Measurements from ENCODE around the gene SH3BP4. TPM values are rescaled to one million over a fixed set of nuclear protein-coding genes. Genes with fewer than 3 reads are reported as not detected.

The SH3BP4 gene
- total RNA-seq, 1 donor from 2014 or later: 51.9 TPM

- H3K9me3 Mint-ChIP-seq (ENCODE audit: low read depth): no peaks in the 10 kb centered on the region
- DNase-seq (ENCODE audit: low spot score): no peak
Observed at GRCh38 chr2:235044501-235045271, 92.9 kb downstream of the SH3BP4 start.

DNA sequence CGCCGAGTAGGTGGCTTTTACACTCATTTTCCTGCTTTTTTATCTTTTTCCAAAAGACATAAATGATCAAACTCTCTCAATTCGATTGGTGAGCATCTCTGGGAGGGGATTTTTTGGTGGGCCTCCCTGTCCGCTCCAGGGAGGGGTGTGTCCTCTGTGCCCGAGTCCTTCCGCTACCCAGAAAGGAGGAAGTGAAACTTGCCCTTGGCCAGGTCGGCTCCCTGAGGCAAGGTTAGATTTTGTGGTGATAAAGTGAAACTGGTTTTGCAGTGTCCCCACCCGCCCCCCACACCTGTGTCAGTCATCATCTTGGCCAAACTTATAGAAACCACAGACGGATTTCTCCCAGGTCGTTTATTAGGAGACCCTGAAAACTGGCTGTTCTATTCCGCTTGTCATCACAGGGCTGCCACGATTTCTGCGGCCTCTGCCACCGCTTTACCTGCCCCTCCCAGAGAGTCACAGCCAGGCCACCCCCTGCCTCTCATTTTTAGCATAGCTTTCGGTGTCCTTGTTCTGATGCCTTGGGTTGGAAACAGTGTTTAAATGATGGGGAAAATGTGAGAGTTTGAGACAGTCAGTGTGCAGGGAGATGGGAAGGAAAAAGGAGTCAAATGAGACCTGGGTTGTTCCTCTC, 93.6 kb downstream of the SH3BP4 start:
- peaks cover 46% of the 10 kb centered on the region for H3K36me3 Mint-ChIP-seq (ENCODE audit: low read depth)
- H3K27me3 Mint-ChIP-seq (ENCODE audit: low read depth): no peaks in the 10 kb centered on the region
- no peaks in the 10 kb centered on the region for H3K9me3 Mint-ChIP-seq (ENCODE audit: low read depth)
- no peak overlapping the region for H3K27ac Mint-ChIP-seq (ENCODE audit: unreplicated experiment)
- H3K4me3 Mint-ChIP-seq (ENCODE audit: unreplicated experiment): no peak overlapping the region
- no peak for TF ChIP-seq CTCF (IDR thresholded peaks at IDR 0.05)
- DNase-seq (ENCODE audit: low spot score): no peak
- H3K4me1 Mint-ChIP-seq (ENCODE audit: low read depth): peaks cover 13% of the 10 kb centered on the region

More at GRCh38 chr2:235044501-235045271, 92.9 kb downstream of the SH3BP4 start:
- Mint-ChIP-seq H3K27ac (ENCODE audit: unreplicated experiment) (no peak overlapping the region), H3K36me3 (ENCODE audit: low read depth) (peaks cover 46% of the 10 kb centered on the region), H3K27me3 (ENCODE audit: low read depth) (no peaks in the 10 kb centered on the region), H3K4me1 (ENCODE audit: low read depth) (peaks cover 10% of the 10 kb centered on the region), H3K4me3 (ENCODE audit: unreplicated experiment) (no peak overlapping the region)
- no peak for TF ChIP-seq CTCF (IDR thresholded peaks at IDR 0.05)

DNA sequence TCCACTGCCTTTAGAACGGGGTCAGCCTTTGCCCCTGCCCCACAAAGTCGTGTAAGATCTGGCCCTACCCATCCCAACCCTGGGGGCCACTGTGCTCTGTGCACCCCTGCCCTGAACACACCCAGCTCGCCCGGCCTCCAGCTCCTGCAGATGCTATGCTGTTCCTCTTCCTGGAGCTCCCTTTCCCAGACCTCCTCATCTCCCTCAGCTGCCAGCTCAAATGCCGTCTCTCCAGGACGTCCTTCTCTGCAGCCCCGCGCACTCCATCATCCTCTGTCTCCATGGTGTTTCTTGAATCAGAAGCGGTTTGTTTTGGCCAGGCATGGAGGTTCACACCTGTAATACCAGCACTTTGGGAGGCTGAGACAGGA, 94.1 kb downstream of the SH3BP4 start:
- H3K27me3 Mint-ChIP-seq (ENCODE audit: low read depth): no peaks in the 10 kb centered on the region
- H3K27ac Mint-ChIP-seq (ENCODE audit: unreplicated experiment): no peak overlapping the region
- H3K4me3 Mint-ChIP-seq (ENCODE audit: unreplicated experiment): no peak overlapping the region
- H3K36me3 Mint-ChIP-seq (ENCODE audit: low read depth): peaks cover 42% of the 10 kb centered on the region
- H3K9me3 Mint-ChIP-seq (ENCODE audit: low read depth): no peaks in the 10 kb centered on the region
- DNase-seq (ENCODE audit: low spot score): no peak
- TF ChIP-seq CTCF (IDR thresholded peaks at IDR 0.05): no peak
- H3K4me1 Mint-ChIP-seq (ENCODE audit: low read depth): peaks cover 18% of the 10 kb centered on the region

DNA sequence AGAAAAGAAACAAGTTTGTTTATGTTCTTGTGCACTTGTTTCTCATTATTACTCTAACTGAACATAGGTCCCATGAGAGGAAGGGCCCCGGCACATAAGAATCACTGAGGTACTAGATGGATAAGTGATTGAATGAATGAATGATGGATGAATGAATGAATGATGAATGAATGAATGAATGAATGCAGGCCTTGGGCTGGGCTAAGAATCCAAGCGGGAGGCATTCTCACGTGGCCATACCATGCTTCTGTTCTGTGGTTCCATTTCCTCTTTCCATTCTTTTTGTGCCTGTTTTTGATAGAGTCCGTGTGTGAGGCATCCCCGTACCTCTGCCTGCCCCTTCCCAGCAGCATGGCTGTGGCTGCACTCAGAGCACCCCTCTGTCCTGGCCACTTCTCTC, 94.8 kb downstream of the SH3BP4 start:
- Mint-ChIP-seq H3K27me3 (ENCODE audit: low read depth) (no peaks in the 10 kb centered on the region), H3K27ac (ENCODE audit: unreplicated experiment) (no peak overlapping the region), H3K36me3 (ENCODE audit: low read depth) (peaks cover 36% of the 10 kb centered on the region), H3K4me3 (ENCODE audit: unreplicated experiment) (no peak overlapping the region), H3K9me3 (ENCODE audit: low read depth) (no peaks in the 10 kb centered on the region), H3K4me1 (ENCODE audit: low read depth) (peaks cover 24% of the 10 kb centered on the region)
- DNase-seq (ENCODE audit: low spot score): no peak
- TF ChIP-seq CTCF (IDR thresholded peaks at IDR 0.05): no peak

DNA sequence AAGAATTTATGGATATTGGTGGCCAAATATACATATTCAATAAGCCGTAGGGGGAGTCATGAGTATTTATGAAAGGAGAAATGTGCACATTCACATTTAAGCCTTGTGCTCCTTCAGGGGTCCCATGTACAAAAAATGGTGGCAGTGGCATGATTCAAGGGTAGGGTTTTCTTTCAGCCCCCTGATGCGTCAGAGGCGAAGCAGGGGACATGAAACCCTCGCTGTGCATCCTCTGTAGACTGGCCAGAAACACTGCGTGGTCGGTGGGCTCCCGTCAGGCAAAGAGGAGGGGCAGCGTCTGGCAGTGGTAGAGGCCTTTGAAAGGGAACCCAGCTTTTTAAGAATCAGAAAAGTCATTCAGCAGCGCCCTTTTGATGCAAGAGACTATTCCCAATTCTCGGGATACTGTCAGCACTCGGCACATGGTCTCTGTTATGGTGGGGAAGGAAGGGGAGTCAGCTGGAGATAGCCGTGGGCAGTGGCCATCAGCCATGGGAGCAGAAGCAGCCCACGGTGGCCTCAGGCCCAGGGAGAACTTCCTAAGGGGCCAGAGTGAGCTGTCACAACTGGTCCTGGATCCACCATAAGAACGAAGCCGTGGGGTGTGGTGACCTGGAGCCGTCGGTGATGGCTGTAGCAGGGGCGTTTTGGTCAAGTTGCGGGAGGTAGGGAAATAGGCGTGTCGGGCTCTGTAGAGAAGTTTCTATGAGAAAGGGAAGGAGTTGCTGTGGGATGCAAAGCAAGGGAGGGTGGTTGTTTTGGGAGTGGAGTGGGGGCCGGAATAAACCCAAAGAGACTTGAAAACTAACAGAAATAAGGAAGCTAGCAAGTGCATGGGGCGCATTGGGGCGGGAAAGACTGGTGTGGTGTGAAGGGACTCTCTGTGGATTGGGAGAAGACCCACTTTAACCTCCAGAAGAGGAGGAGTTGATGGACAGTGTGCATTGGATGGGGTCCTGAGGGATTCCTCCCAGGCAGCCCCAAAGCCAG, 95.6 kb downstream of the SH3BP4 start:
- TF ChIP-seq CTCF (IDR thresholded peaks at IDR 0.05): no peak
- peaks cover 31% of the 10 kb centered on the region for H3K4me1 Mint-ChIP-seq (ENCODE audit: low read depth)
- no peak overlapping the region for H3K4me3 Mint-ChIP-seq (ENCODE audit: unreplicated experiment)
- H3K27me3 Mint-ChIP-seq (ENCODE audit: low read depth): no peaks in the 10 kb centered on the region
- no peak for DNase-seq (ENCODE audit: low spot score)
- H3K9me3 Mint-ChIP-seq (ENCODE audit: low read depth): no peaks in the 10 kb centered on the region
- peak overlapping the region; percentile 6 for H3K27ac Mint-ChIP-seq (ENCODE audit: unreplicated experiment)
- peaks cover 36% of the 10 kb centered on the region for H3K36me3 Mint-ChIP-seq (ENCODE audit: low read depth)
